Stimulated activated naive B cell treated with anti-CD40 and anti-IgM and Interleukin-4, amounts not matched to agents 10 μg/mL and 1 μg/mL and 100 μg/mL, for 72 hours (primary cell): ENCODE results near the gene PARVA.
"Not testable (repeated sequence)": the region's sequence is repeated elsewhere in the genome, so short reads cannot be mapped to it uniquely, and the experiment has no call there.

Experiments
- ATAC-seq, 2 donors: fragments of 150-1000 bp; cut with Tn5 transposase; replicated peaks; 2 replicates each; pipeline ENCODE4 v1.10.0; 2021; ENCODE audit warnings: moderate library complexity in 1 of 2
- DNase-seq: peaks from one replicate; pipeline ENCODE4 v3.0.0; 2021
- H3K27ac Mint-ChIP-seq: one replicate; pipeline ENCODE4 v1.8.0; 2022; ENCODE audit warnings: mild to moderate bottlenecking, mixed read lengths
- H3K27me3 Mint-ChIP-seq, 2 donors: one replicate each; pipeline ENCODE4 v1.8.0; 2022; ENCODE audit warnings: mixed read lengths in 2 of 2
- H3K36me3 Mint-ChIP-seq, 2 donors: one replicate each; pipeline ENCODE4 v1.8.0; 2022; ENCODE audit warnings: mixed read lengths in 2 of 2, mild to moderate bottlenecking in 1 of 2
- H3K4me1 Mint-ChIP-seq, 2 donors: one replicate each; pipeline ENCODE4 v1.8.0; 2022; ENCODE audit warnings: mixed read lengths in 2 of 2, mild to moderate bottlenecking in 1 of 2
- H3K4me3 Mint-ChIP-seq, 2 donors: one replicate each; pipeline ENCODE4 v1.8.0; 2022; ENCODE audit warnings: mild to moderate bottlenecking in 2 of 2, mixed read lengths in 2 of 2, moderate library complexity in 1 of 2
- H3K9me3 Mint-ChIP-seq, 2 donors: one replicate each; pipeline ENCODE4 v1.8.0; 2022; ENCODE audit warnings: mixed read lengths in 2 of 2, mild to moderate bottlenecking in 1 of 2

The PARVA gene

GRCh38 chr11:12512826-12513395, 135.5 kb downstream of the PARVA start:
- H3K4me1 Mint-ChIP-seq: no peaks in the 10 kb centered on the region
- peaks cover 0 to 4% of the 10 kb centered on the region in 2 donors for H3K9me3 Mint-ChIP-seq
- DNase-seq (no peak), ATAC-seq (no peak)
- no peaks in the 10 kb centered on the region for H3K36me3 Mint-ChIP-seq
- H3K27ac Mint-ChIP-seq: no peak overlapping the region
- H3K4me3 Mint-ChIP-seq: no peak overlapping the region
- no peaks in the 10 kb centered on the region for H3K27me3 Mint-ChIP-seq

GRCh38 chr11:12516387-12517105, 139.2 kb downstream of the PARVA start:
- DNase-seq (no peak), ATAC-seq (no peak)
- H3K4me3 Mint-ChIP-seq: no peak overlapping the region
- H3K9me3 Mint-ChIP-seq: peaks cover 0 to 4% of the 10 kb centered on the region in 2 donors
- H3K4me1 Mint-ChIP-seq: no peaks in the 10 kb centered on the region
- no peak overlapping the region for H3K27ac Mint-ChIP-seq
- H3K27me3 Mint-ChIP-seq: peaks cover 0 to 8% of the 10 kb centered on the region in 2 donors
- no peaks in the 10 kb centered on the region for H3K36me3 Mint-ChIP-seq

GRCh38 chr11:12517306-12517705, 139.9 kb downstream of the PARVA start:
- H3K4me1 Mint-ChIP-seq: no peaks in the 10 kb centered on the region
- H3K9me3 Mint-ChIP-seq: peaks cover 0 to 4% of the 10 kb centered on the region in 2 donors

GRCh38 chr11:12517741-12518140, 140.4 kb downstream of the PARVA start:
- H3K36me3 Mint-ChIP-seq: no peaks in the 10 kb centered on the region
- peaks cover 0 to 4% of the 10 kb centered on the region in 2 donors for H3K9me3 Mint-ChIP-seq
- H3K27ac Mint-ChIP-seq: no peak overlapping the region
- DNase-seq (no peak), ATAC-seq (no peak)
- no peak overlapping the region for H3K4me3 Mint-ChIP-seq
- peaks cover 0 to 8% of the 10 kb centered on the region in 2 donors for H3K27me3 Mint-ChIP-seq
- H3K4me1 Mint-ChIP-seq: no peaks in the 10 kb centered on the region

More at GRCh38 chr11:12517306-12517705, 139.9 kb downstream of the PARVA start:
- Mint-ChIP-seq H3K27me3 (peaks cover 0 to 8% of the 10 kb centered on the region in 2 donors), H3K4me3 (no peak overlapping the region), H3K36me3 (no peaks in the 10 kb centered on the region), H3K27ac (no peak overlapping the region)
- no peak for DNase-seq
- no peak for ATAC-seq

GRCh38 chr11:12518606-12519385, 141.4 kb downstream of the PARVA start:
- H3K4me1 Mint-ChIP-seq: no peaks in the 10 kb centered on the region
- no peak overlapping the region for H3K27ac Mint-ChIP-seq
- no peaks in the 10 kb centered on the region for H3K9me3 Mint-ChIP-seq
- no peak for ATAC-seq
- peaks cover 0 to 8% of the 10 kb centered on the region in 2 donors for H3K27me3 Mint-ChIP-seq
- DNase-seq: no peak
- H3K36me3 Mint-ChIP-seq: no peaks in the 10 kb centered on the region
- H3K4me3 Mint-ChIP-seq: no peak overlapping the region

GRCh38 chr11:12520054-12520453, 142.7 kb downstream of the PARVA start:
- H3K9me3 Mint-ChIP-seq: no peaks in the 10 kb centered on the region
- no peak for DNase-seq
- no peaks in the 10 kb centered on the region for H3K36me3 Mint-ChIP-seq
- no peak overlapping the region for H3K4me3 Mint-ChIP-seq
- no peak overlapping the region for H3K27ac Mint-ChIP-seq
- H3K27me3 Mint-ChIP-seq: peaks cover 0 to 8% of the 10 kb centered on the region in 2 donors
- ATAC-seq: no peak
- H3K4me1 Mint-ChIP-seq: no peaks in the 10 kb centered on the region

- H3K27ac Mint-ChIP-seq, H3K4me3 Mint-ChIP-seq, H3K36me3 Mint-ChIP-seq, ATAC-seq, H3K9me3 Mint-ChIP-seq, H3K4me1 Mint-ChIP-seq, H3K27me3 Mint-ChIP-seq, DNase-seq: not testable (repeated sequence)
Observed at GRCh38 chr11:12520576-12520975, 143.2 kb downstream of the PARVA start.

GRCh38 chr11:12523180-12523924, 146.0 kb downstream of the PARVA start:
- Mint-ChIP-seq H3K36me3 (no peaks in the 10 kb centered on the region), H3K27ac (no peak overlapping the region), H3K9me3 (no peaks in the 10 kb centered on the region), H3K4me3 (no peak overlapping the region), H3K4me1 (no peaks in the 10 kb centered on the region), H3K27me3 (peaks cover 0 to 8% of the 10 kb centered on the region in 2 donors)
- ATAC-seq: no peak
- DNase-seq: no peak

GRCh38 chr11:12524865-12525264, 147.5 kb downstream of the PARVA start:
- no peak overlapping the region for H3K4me3 Mint-ChIP-seq
- H3K9me3 Mint-ChIP-seq: no peaks in the 10 kb centered on the region
- ATAC-seq (no peak), DNase-seq (no peak)
- H3K36me3 Mint-ChIP-seq: no peaks in the 10 kb centered on the region
- no peaks in the 10 kb centered on the region for H3K4me1 Mint-ChIP-seq
- no peaks in the 10 kb centered on the region for H3K27me3 Mint-ChIP-seq
- H3K27ac Mint-ChIP-seq: no peak overlapping the region

- Mint-ChIP-seq H3K4me1 (no peaks in the 10 kb centered on the region), H3K36me3 (no peaks in the 10 kb centered on the region), H3K9me3 (no peaks in the 10 kb centered on the region), H3K27ac (no peak overlapping the region), H3K4me3 (no peak overlapping the region), H3K27me3 (no peaks in the 10 kb centered on the region)
- ATAC-seq: no peak
- DNase-seq: no peak
Observed at GRCh38 chr11:12525466-12526055, 148.2 kb downstream of the PARVA start.

GRCh38 chr11:12526789-12527188, 149.4 kb downstream of the PARVA start:
- no peaks in the 10 kb centered on the region for H3K4me1 Mint-ChIP-seq
- no peaks in the 10 kb centered on the region for H3K27me3 Mint-ChIP-seq
- H3K4me3 Mint-ChIP-seq: no peak overlapping the region
- ATAC-seq (no peak), DNase-seq (no peak)
- no peaks in the 10 kb centered on the region for H3K9me3 Mint-ChIP-seq
- H3K36me3 Mint-ChIP-seq: no peaks in the 10 kb centered on the region
- no peak overlapping the region for H3K27ac Mint-ChIP-seq

GRCh38 chr11:12528487-12528886, 151.1 kb downstream of the PARVA start:
- ATAC-seq (no peak), DNase-seq (no peak)
- Mint-ChIP-seq H3K36me3 (no peaks in the 10 kb centered on the region), H3K27me3 (no peaks in the 10 kb centered on the region), H3K9me3 (no peaks in the 10 kb centered on the region), H3K27ac (no peak overlapping the region), H3K4me3 (no peak overlapping the region), H3K4me1 (no peaks in the 10 kb centered on the region)

- H3K27ac Mint-ChIP-seq: no peak overlapping the region
- ATAC-seq: no peak
- no peak for DNase-seq
- H3K4me3 Mint-ChIP-seq: no peak overlapping the region
- H3K4me1 Mint-ChIP-seq: no peaks in the 10 kb centered on the region
- no peaks in the 10 kb centered on the region for H3K27me3 Mint-ChIP-seq
- H3K9me3 Mint-ChIP-seq: no peaks in the 10 kb centered on the region
- no peaks in the 10 kb centered on the region for H3K36me3 Mint-ChIP-seq
Observed at GRCh38 chr11:12529041-12529440, 151.7 kb downstream of the PARVA start.

GRCh38 chr11:12529793-12530192, 152.4 kb downstream of the PARVA start:
- Mint-ChIP-seq H3K36me3 (no peaks in the 10 kb centered on the region), H3K27me3 (no peaks in the 10 kb centered on the region), H3K4me3 (no peak overlapping the region), H3K27ac (no peak overlapping the region), H3K9me3 (no peaks in the 10 kb centered on the region), H3K4me1 (no peaks in the 10 kb centered on the region)
- DNase-seq (no peak), ATAC-seq (no peak)
